GM12878 (cell line): ENCODE measurements around the gene RRP1B.

Experiments
- CREM ChIP-seq: IDR thresholded peaks from 2 replicates; pipeline ENCODE4 v1.6.1; 2014; ENCODE audit warnings: antibody characterized with exemption, low read depth
- CTCF ChIP-seq, 3 experiments: IDR thresholded peaks in 2 of 3; conservative IDR thresholded peaks in 1 of 3; 2 replicates each; pipeline ENCODE4 v1.5.1; 2011; ENCODE audit warnings: low read depth in 3 of 3, low read length in 3 of 3, mild to moderate bottlenecking in 3 of 3, control low read depth in 2 of 3, moderate library complexity in 2 of 3, inconsistent platforms in 1 of 3, mixed read lengths in 1 of 3; ENCODE audit not compliant: control insufficient read depth in 2 of 3, insufficient read depth in 1 of 3; ENCODE audit errors: extremely low read depth in 1 of 3
- CUX1 ChIP-seq: IDR thresholded peaks from 2 replicates; pipeline ENCODE4 v1.6.1; 2012; ENCODE audit warnings: improper control_type of control experiment, low read depth, low read length; ENCODE audit not compliant: insufficient replicate concordance
- EZH2 ChIP-seq: IDR thresholded peaks from 2 replicates; pipeline ENCODE4 v1.6.1; 2012; ENCODE audit warnings: low read depth, mild to moderate bottlenecking, control low read depth, inconsistent platforms, low read length, borderline replicate concordance; ENCODE audit not compliant: control insufficient read depth
- POLR2A ChIP-seq: IDR thresholded peaks from 2 replicates; pipeline ENCODE4 v1.6.1; 2011; ENCODE audit warnings: low read depth, mild to moderate bottlenecking, low read length
- YY1 ChIP-seq: IDR thresholded peaks from 2 replicates; pipeline ENCODE4 v1.6.1; 2011; ENCODE audit warnings: low read depth, mild to moderate bottlenecking, low read length
- ZBTB33 ChIP-seq: fragments of 450-650 bp; IDR thresholded peaks from 2 replicates; pipeline ENCODE4 v1.6.1; 2017; ENCODE audit warnings: mild to moderate bottlenecking
- ZNF207 ChIP-seq: fragments of 450-650 bp; IDR thresholded peaks from 2 replicates; pipeline ENCODE4 v1.6.1; 2014; ENCODE audit warnings: antibody characterized with exemption, mild to moderate bottlenecking, borderline replicate concordance
- ZNF24 ChIP-seq: fragments of 450-650 bp; IDR thresholded peaks from 2 replicates; pipeline ENCODE4 v1.6.1; 2017; ENCODE audit warnings: antibody characterized with exemption, mild to moderate bottlenecking
- ZSCAN29 ChIP-seq: fragments of 450-650 bp; IDR thresholded peaks from 2 replicates; pipeline ENCODE4 v1.6.1; 2017; ENCODE audit warnings: mild to moderate bottlenecking, moderate library complexity

- TF ChIP-seq ZSCAN29, result no peak
- TF ChIP-seq EZH2, result no peak
- TF ChIP-seq CTCF (IDR thresholded peaks at IDR 0.05 in 2 of 3, conservative IDR thresholded peaks at IDR 0.05 in 1 of 3; ENCODE audit: control insufficient read depth in 2 of 3, extremely low read depth in 1 of 3, insufficient read depth in 1 of 3, low read depth in 3 of 3, low read length in 3 of 3), result no peak
- TF ChIP-seq CREM, result no peak
- no peak for TF ChIP-seq ZNF24
- TF ChIP-seq POLR2A, result no peak
- TF ChIP-seq YY1, result no peak
- no peak for TF ChIP-seq ZBTB33
- no peak for TF ChIP-seq CUX1
- no peak for TF ChIP-seq ZNF207
These were observed 58.0 kb downstream of the RRP1B start for GRCh38 chr21:43717166-43717853.
